IPS DF 6.9 (cell line): ENCODE data around the gene CMIP.

ENCODE experiments used
- DNase-seq: peaks from one replicate; pipeline ENCODE4 v3.0.0-alpha.2; 2013; ENCODE audit warnings: low read depth, low spot score
- H3K27ac ChIP-seq: one replicate; pipeline ENCODE4 v1.5.1; 2013; ENCODE audit warnings: low read length, control low read depth
- H3K27me3 ChIP-seq: 2 replicates; pipeline ENCODE4 v1.6.1; 2013; ENCODE audit warnings: mild to moderate bottlenecking, low read length; ENCODE audit not compliant: control insufficient read depth, insufficient read depth
- H3K36me3 ChIP-seq: 2 replicates; pipeline ENCODE4 v1.6.1; 2013; ENCODE audit warnings: low read length; ENCODE audit not compliant: control insufficient read depth, insufficient read depth
- H3K4me1 ChIP-seq: 2 replicates; pipeline ENCODE4 v1.6.1; 2013; ENCODE audit warnings: low read length; ENCODE audit not compliant: control insufficient read depth, insufficient read depth
- H3K4me3 ChIP-seq: 2 replicates; pipeline ENCODE4 v1.5.1; 2013; ENCODE audit warnings: mild to moderate bottlenecking, low read length
- H3K9me3 ChIP-seq: 2 replicates; pipeline ENCODE4 v1.6.1; 2013; ENCODE audit warnings: low read length, inconsistent platforms; ENCODE audit not compliant: control insufficient read depth, insufficient read depth
- WGBS: extraction: QIAGEN DNeasy Blood & Tissue Kit; methylation state at CpG from one replicate; pipeline ENCODE4 v1.1.7; 2013; ENCODE audit warnings: mixed read lengths, missing lambda C conversion rate; ENCODE audit not compliant: insufficient read length, insufficient coverage; 5-methylcytosine and 5-hydroxymethylcytosine counted together

Gene CMIP

GRCh38 chr16:81526935-81527334 is 82.3 kb downstream of the CMIP start:
- Histone ChIP-seq H3K9me3 (no peaks in the 10 kb centered on the region), H3K4me3 (no peak overlapping the region; the same call in 1 of the 2 replicates), H3K27me3 (no peaks in the 10 kb centered on the region), H3K4me1 (no peaks in the 10 kb centered on the region), H3K36me3 (no peaks in the 10 kb centered on the region), H3K27ac (no peak overlapping the region)
- DNase-seq, result no peak
- WGBS, result no CpG with 5 or more reads among the region's 9 CpGs

- H3K27ac ChIP-seq, result no peak overlapping the region
- WGBS, result no CpG with 5 or more reads among the region's 7 CpGs
- no peaks in the 10 kb centered on the region for H3K9me3 ChIP-seq
- H3K27me3 ChIP-seq, result no peaks in the 10 kb centered on the region
- no peak for DNase-seq
- H3K4me3 ChIP-seq, result no peak overlapping the region
- H3K36me3 ChIP-seq, result no peaks in the 10 kb centered on the region
- no peaks in the 10 kb centered on the region for H3K4me1 ChIP-seq
These were observed 83.0 kb downstream of the CMIP start for GRCh38 chr16:81527477-81528178.

- no peaks in the 10 kb centered on the region for H3K4me1 ChIP-seq
- H3K27me3 ChIP-seq, result no peaks in the 10 kb centered on the region
- H3K4me3 ChIP-seq, result no peak overlapping the region
- no CpG with 5 or more reads among the region's 2 CpGs for WGBS
- DNase-seq, result no peak
- H3K27ac ChIP-seq, result no peak overlapping the region
- no peaks in the 10 kb centered on the region for H3K9me3 ChIP-seq
- no peaks in the 10 kb centered on the region for H3K36me3 ChIP-seq
These were observed 83.6 kb downstream of the CMIP start for GRCh38 chr16:81528256-81528655.

DNA sequence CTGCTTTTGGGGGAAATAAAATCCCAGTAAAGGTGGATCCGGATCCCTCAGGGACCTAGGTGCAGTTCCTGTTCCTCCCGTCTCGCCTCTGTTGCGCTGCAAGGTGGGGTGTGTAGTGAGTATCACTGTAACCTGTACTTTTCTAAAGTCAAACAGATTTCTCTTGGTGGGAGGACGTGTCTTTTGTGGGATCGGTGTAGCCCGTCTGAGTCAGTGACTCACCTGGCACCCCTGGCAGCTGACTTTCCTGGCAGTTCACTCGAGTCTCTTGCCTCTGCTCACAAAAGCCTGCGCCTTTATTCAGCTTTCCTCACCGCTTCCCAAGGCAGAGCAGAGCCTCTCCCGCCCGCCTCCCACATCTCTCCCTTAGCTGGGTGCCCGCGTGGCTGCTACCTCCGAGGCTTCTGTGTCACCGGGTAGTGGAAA is 85.7 kb downstream of the CMIP start:
- H3K36me3 ChIP-seq, result no peaks in the 10 kb centered on the region
- no peaks in the 10 kb centered on the region for H3K4me1 ChIP-seq
- H3K4me3 ChIP-seq, result no peak overlapping the region
- no peaks in the 10 kb centered on the region for H3K27me3 ChIP-seq
- H3K9me3 ChIP-seq, result no peaks in the 10 kb centered on the region
- H3K27ac ChIP-seq, result no peak overlapping the region
- DNase-seq, result no peak
- WGBS, result no CpG with 5 or more reads among the region's 16 CpGs

DNA sequence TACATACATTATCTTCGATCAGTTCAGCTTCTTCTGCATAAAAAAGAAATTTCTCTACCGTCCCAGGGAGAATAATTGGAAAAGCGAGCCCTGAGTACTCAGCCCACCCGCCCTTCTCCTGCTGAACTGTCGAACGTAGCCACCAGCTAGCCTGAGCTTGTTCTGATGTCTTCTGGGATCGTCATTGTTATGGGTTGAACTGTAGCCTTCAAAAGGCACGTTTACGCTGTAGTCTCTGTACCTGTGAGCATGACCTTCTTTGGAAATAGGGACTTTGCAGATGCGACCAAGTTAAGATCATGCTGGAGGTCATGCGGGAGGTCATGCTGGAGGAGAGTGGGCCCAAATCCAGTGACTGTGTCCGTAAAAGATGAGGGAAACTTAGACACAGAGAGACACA is 86.2 kb downstream of the CMIP start:
- H3K27ac ChIP-seq, result no peak overlapping the region
- H3K9me3 ChIP-seq, result no peaks in the 10 kb centered on the region
- no peak for DNase-seq
- H3K36me3 ChIP-seq, result no peaks in the 10 kb centered on the region
- no peaks in the 10 kb centered on the region for H3K4me1 ChIP-seq
- H3K4me3 ChIP-seq, result no peak overlapping the region
- no CpG with 5 or more reads among the region's 12 CpGs for WGBS
- no peaks in the 10 kb centered on the region for H3K27me3 ChIP-seq

- no peak overlapping the region for H3K27ac ChIP-seq
- DNase-seq, result no peak
- WGBS, result no CpG with 5 or more reads among the region's 11 CpGs
- H3K9me3 ChIP-seq, result no peaks in the 10 kb centered on the region
- no peaks in the 10 kb centered on the region for H3K27me3 ChIP-seq
- no peak overlapping the region for H3K4me3 ChIP-seq
- no peaks in the 10 kb centered on the region for H3K4me1 ChIP-seq
- H3K36me3 ChIP-seq, result no peaks in the 10 kb centered on the region
These were observed 86.8 kb downstream of the CMIP start for GRCh38 chr16:81531419-81531821.

DNA sequence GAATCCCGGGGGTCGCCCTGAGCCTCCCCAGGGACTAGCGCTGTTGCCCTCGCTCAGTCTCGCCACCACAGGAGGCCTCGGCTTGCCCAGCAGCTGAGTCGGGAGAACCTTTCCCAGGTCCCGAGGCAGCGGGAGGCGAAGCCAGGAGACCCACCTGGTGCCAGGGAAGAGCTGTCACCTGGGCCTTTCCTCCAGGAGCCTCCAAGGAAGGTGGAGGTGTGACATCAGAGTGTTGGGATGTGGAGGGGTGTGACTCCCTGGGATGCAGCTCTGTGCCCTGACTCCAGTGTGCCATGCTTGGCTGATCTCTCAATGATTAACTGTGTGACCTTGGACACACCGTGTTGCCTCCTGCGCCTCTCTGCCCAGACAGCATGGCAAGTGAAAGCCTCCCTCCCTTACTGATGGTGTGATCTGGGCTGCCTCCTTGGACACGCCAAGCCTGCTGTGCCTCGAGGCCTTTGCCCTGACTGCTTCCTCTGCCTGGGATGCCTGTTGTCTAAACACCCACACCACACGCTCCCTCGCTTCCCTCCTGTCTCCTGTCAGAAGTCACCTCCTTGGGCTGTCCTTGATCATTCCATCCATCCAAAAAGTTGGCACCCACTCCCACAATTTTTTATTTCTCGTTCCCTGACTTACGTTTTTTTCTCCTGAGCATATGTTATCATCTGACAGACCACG is 88.0 kb downstream of the CMIP start:
- no peak overlapping the region for H3K27ac ChIP-seq
- H3K27me3 ChIP-seq, result no peaks in the 10 kb centered on the region
- no peak overlapping the region for H3K4me3 ChIP-seq
- no peak for DNase-seq
- no peaks in the 10 kb centered on the region for H3K4me1 ChIP-seq
- no CpG with 5 or more reads among the region's 19 CpGs for WGBS
- no peaks in the 10 kb centered on the region for H3K9me3 ChIP-seq
- H3K36me3 ChIP-seq, result no peaks in the 10 kb centered on the region

DNA sequence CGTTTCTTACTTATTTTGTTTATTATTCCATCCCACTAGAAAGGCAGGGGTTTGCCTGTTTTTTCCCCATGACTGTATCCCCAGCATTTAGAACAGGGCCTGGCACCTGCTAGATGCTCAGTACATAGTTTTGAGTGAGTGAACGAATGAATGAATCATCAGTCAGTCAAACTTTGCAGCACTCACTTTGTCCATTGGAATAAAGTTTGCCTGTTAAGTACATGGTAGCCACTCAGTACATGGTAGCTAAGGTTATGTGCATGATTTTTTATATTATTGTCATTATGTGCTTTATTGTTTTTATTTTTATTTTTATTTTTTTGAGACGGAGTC is 88.5 kb downstream of the CMIP start:
- H3K27me3 ChIP-seq, result no peaks in the 10 kb centered on the region
- H3K9me3 ChIP-seq, result no peaks in the 10 kb centered on the region
- no peak overlapping the region for H3K4me3 ChIP-seq
- no peaks in the 10 kb centered on the region for H3K4me1 ChIP-seq
- no peaks in the 10 kb centered on the region for H3K36me3 ChIP-seq
- no peak overlapping the region for H3K27ac ChIP-seq
- DNase-seq, result no peak
- no CpG with 5 or more reads among the region's 3 CpGs for WGBS

GRCh38 chr16:81535679-81536360 is 91.2 kb downstream of the CMIP start:
- H3K27me3 ChIP-seq, result no peaks in the 10 kb centered on the region
- no peaks in the 10 kb centered on the region for H3K36me3 ChIP-seq
- H3K9me3 ChIP-seq, result no peaks in the 10 kb centered on the region
- WGBS, result no CpG with 5 or more reads among the region's 10 CpGs
- no peak overlapping the region for H3K4me3 ChIP-seq
- DNase-seq, result no peak
- no peak overlapping the region for H3K27ac ChIP-seq
- no peaks in the 10 kb centered on the region; the same call in none of the 2 replicates for H3K4me1 ChIP-seq

DNA sequence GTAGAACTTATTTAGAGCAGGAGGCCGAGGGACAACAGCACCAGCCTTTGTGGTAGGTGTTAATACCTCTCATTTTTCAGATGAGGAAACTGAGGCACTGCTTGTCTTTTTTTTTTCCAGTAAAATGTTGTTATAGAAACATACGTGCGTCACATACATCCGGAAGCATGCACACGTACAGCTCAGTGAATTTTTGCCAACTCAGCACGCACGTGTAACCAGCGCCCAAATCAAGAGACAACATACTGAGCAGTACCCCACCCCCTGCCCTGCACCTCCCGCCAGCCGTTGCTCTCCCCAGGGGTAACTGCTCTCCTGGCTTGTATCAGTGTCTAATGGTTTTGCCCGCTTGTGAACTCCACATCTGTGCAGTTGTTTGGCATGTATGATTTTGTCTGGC is 92.0 kb downstream of the CMIP start:
- H3K4me3 ChIP-seq, result no peak overlapping the region
- no peaks in the 10 kb centered on the region for H3K27me3 ChIP-seq
- no peaks in the 10 kb centered on the region for H3K9me3 ChIP-seq
- no peaks in the 10 kb centered on the region for H3K36me3 ChIP-seq
- no CpG with 5 or more reads among the region's 11 CpGs for WGBS
- no peak for DNase-seq
- H3K27ac ChIP-seq, result no peak overlapping the region
- H3K4me1 ChIP-seq, result no peaks in the 10 kb centered on the region; the same call in none of the 2 replicates
